ENCODE results near the gene CDKL1. TPM values are rescaled to one million over a fixed set of nuclear protein-coding genes. Genes with fewer than 3 reads are reported as not detected.

The CDKL1 gene
- total and polyA plus RNA-seq, 2 donors (not counting 3 experiments of a cell fraction or from before 2014, with no cell fraction given): 2.6 to 9.7 TPM

- POLR2A ChIA-PET: no interaction called here
- no peaks in the 10 kb centered on the region for H3K27me3 ChIP-seq (ENCODE audit: control insufficient read depth in 2 of 2, insufficient read depth in 2 of 2, low read length in 2 of 2)
- no peaks in the 10 kb centered on the region for H3K36me3 ChIP-seq (ENCODE audit: control insufficient read depth in 2 of 2, extremely low read depth in 1 of 2, insufficient read depth in 2 of 2, low read length in 2 of 2)
- H3K9me3 ChIP-seq (replicated peaks; ENCODE audit: control insufficient read depth, insufficient read depth, low read length): no peaks in the 10 kb centered on the region
- no peak overlapping the region for H2AFZ ChIP-seq (ENCODE audit: low read depth, low read length)
- H3K9me1 ChIP-seq (replicated peaks; ENCODE audit: control insufficient read depth, extremely low read depth, insufficient read depth, low read length): no peaks in the 10 kb centered on the region
- TF ChIP-seq POLR2A (IDR thresholded peaks at IDR 0.05; ENCODE audit: low read depth, low read length): no peak
- TF ChIP-seq FOS (IDR thresholded peaks at IDR 0.05; ENCODE audit: borderline replicate concordance, insufficient read depth, low read length): no peak
- no peak for TF ChIP-seq MAX (IDR thresholded peaks at IDR 0.05; ENCODE audit: insufficient read depth, insufficient read length)
- no peak for TF ChIP-seq GATA2 (IDR thresholded peaks at IDR 0.05; ENCODE audit: insufficient read depth, insufficient read length, low read depth, low read length)
- no peak for TF ChIP-seq POLR2AphosphoS5 (IDR thresholded peaks at IDR 0.05; ENCODE audit: insufficient read depth, low read depth, low read length)
- TF ChIP-seq CTCF (IDR thresholded peaks at IDR 0.05; ENCODE audit: extremely low read depth in 1 of 2, insufficient read depth in 1 of 2, low read depth in 1 of 2, low read length in 2 of 2): no peak
- no peak for TF ChIP-seq MYC (IDR thresholded peaks at IDR 0.05; ENCODE audit: low read depth, low read length)
- TF ChIP-seq EZH2 (IDR thresholded peaks at IDR 0.05; ENCODE audit: borderline replicate concordance, low read depth, low read length, severe bottlenecking): no peak
- TF ChIP-seq JUN (IDR thresholded peaks at IDR 0.05; ENCODE audit: borderline replicate concordance, insufficient read depth, insufficient read length, low read depth): no peak
- H3K79me2 ChIP-seq (ENCODE audit: control insufficient read depth, insufficient read depth, low read length): no peaks in the 10 kb centered on the region
- dilution Hi-C loops (cut with MboI; ENCODE audit: extremely low pct_ligation_motif_present, low sequenced_read_pairs) (no loop called here), intact Hi-C loops (cut with micrococcal nuclease) (no loop called here)
- CTCF ChIA-PET: interaction anchor here (0.9 to 1.1 kb wide), 2 partner anchors 10 to 11 kb away, joined by 3 read pairs; no protein-coding TSS in a partner anchor
- no peak overlapping the region for H3K4me2 ChIP-seq (ENCODE audit: insufficient read depth, low read length)
- BruUV-seq (replicated peaks): no TSS peak
- H3K4me3 ChIP-seq (replicated peaks in 1 of 3; ENCODE audit: insufficient read depth in 1 of 3, low read depth in 1 of 3, low read length in 3 of 3): no peak overlapping the region
- H3K9ac ChIP-seq (replicated peaks; ENCODE audit: extremely low read depth, insufficient read depth, low read length): no peak overlapping the region
- no peak overlapping the region for H3K27ac ChIP-seq (ENCODE audit: insufficient read depth, low read depth, low read length)
- H4K20me1 ChIP-seq (replicated peaks; ENCODE audit: control insufficient read depth, extremely low read depth, insufficient read depth, low read length): no peaks in the 10 kb centered on the region
- H3K4me1 ChIP-seq (ENCODE audit: control insufficient read depth, extremely low read depth, insufficient read depth, low read length): peaks cover 9% of the 10 kb centered on the region
- DNase-seq (ENCODE audit: low read depth, low spot score) (no peak), FAIRE-seq (no peak)
Observed at GRCh38 chr14:50355692-50356091, 41.0 kb downstream of the CDKL1 start.

Measured in endothelial cell of umbilical vein (primary cell).